RWPE2 (cell line): ENCODE results near the gene PGRMC2.
A peak's percentile ranks its signal among the peaks of the same experiment; 100 is the strongest.

Experiments
- ATAC-seq: fragments of 200-7000 bp; cut with Tn5 transposase; 3 replicates; pipeline ENCODE4 v1.9.1; 2021; ENCODE audit warnings: low read depth
- DNase-seq: peaks from one replicate; pipeline ENCODE4 v3.0.0-alpha.2; 2020; ENCODE audit warnings: low spot score
- H3K27ac ChIP-seq: fragments of 450-650 bp; 2 replicates; pipeline ENCODE4 v1.5.1; 2017; ENCODE audit warnings: mild to moderate bottlenecking; ENCODE audit not compliant: poor library complexity, severe bottlenecking
- H3K27me3 ChIP-seq: fragments of 250-450 bp; sonication (Bioruptor Pico); 2 replicates; pipeline ENCODE4 v1.5.1; 2021; ENCODE audit warnings: mild to moderate bottlenecking, moderate library complexity; ENCODE audit not compliant: insufficient read depth, poor library complexity, severe bottlenecking
- H3K36me3 ChIP-seq: fragments of 250-450 bp; sonication (Bioruptor Pico); 2 replicates; pipeline ENCODE4 v1.5.1; 2020; ENCODE audit warnings: low read depth, mild to moderate bottlenecking, moderate library complexity
- H3K4me1 ChIP-seq: fragments of 250-450 bp; sonication (Bioruptor Pico); 2 replicates; pipeline ENCODE4 v1.5.1; 2021; ENCODE audit warnings: mild to moderate bottlenecking, moderate library complexity; ENCODE audit not compliant: insufficient read depth, poor library complexity, severe bottlenecking
- H3K4me3 ChIP-seq: fragments of 250-450 bp; sonication (Bioruptor Pico); 2 replicates; pipeline ENCODE4 v1.5.1; 2021; ENCODE audit warnings: mild to moderate bottlenecking, moderate library complexity; ENCODE audit not compliant: severe bottlenecking
- H3K9me3 ChIP-seq: fragments of 250-450 bp; sonication (Bioruptor Pico); 2 replicates; pipeline ENCODE4 v1.5.1; 2021; ENCODE audit warnings: mild to moderate bottlenecking, moderate library complexity; ENCODE audit not compliant: severe bottlenecking
- CTCF ChIP-seq: fragments of 450-650 bp; IDR thresholded peaks from one replicate; pipeline ENCODE4 v1.5.1; 2017; ENCODE audit warnings: mild to moderate bottlenecking, moderate library complexity; ENCODE audit not compliant: poor library complexity, severe bottlenecking

Gene PGRMC2

GRCh38 chr4:128310266-128310697 is 22.7 kb upstream of the PGRMC2 start:
- DNase-seq (no peak), ATAC-seq (0 out of 3 replicates have a peak, but pooled peaks have one; percentile 31)
- H3K36me3 ChIP-seq = no peaks in the 10 kb centered on the region
- no peaks in the 10 kb centered on the region for H3K4me1 ChIP-seq
- H3K9me3 ChIP-seq = no peaks in the 10 kb centered on the region
- H3K27ac ChIP-seq = no peak overlapping the region
- no peak for TF ChIP-seq CTCF
- H3K27me3 ChIP-seq = no peaks in the 10 kb centered on the region
- no peak overlapping the region for H3K4me3 ChIP-seq

GRCh38 chr4:128309585-128309984 is 22.0 kb upstream of the PGRMC2 start:
- H3K27me3 ChIP-seq = no peaks in the 10 kb centered on the region
- no peak overlapping the region for H3K4me3 ChIP-seq
- ATAC-seq (no peak), DNase-seq (no peak)
- H3K27ac ChIP-seq = no peak overlapping the region
- no peak for TF ChIP-seq CTCF
- peaks cover 1% of the 10 kb centered on the region for H3K9me3 ChIP-seq
- H3K4me1 ChIP-seq = no peaks in the 10 kb centered on the region
- H3K36me3 ChIP-seq = no peaks in the 10 kb centered on the region

- Histone ChIP-seq H3K9me3 (peaks cover 1% of the 10 kb centered on the region), H3K27ac (no peak overlapping the region), H3K36me3 (no peaks in the 10 kb centered on the region), H3K27me3 (no peaks in the 10 kb centered on the region), H3K4me3 (no peak overlapping the region), H3K4me1 (no peaks in the 10 kb centered on the region)
- DNase-seq (no peak), ATAC-seq (no peak)
- no peak for TF ChIP-seq CTCF
Measured at GRCh38 chr4:128308986-128309385, 21.4 kb upstream of the PGRMC2 start.

- Histone ChIP-seq H3K9me3 (peaks cover 1% of the 10 kb centered on the region), H3K4me1 (no peaks in the 10 kb centered on the region), H3K36me3 (no peaks in the 10 kb centered on the region), H3K27ac (no peak overlapping the region), H3K27me3 (no peaks in the 10 kb centered on the region), H3K4me3 (no peak overlapping the region)
- DNase-seq (no peak), ATAC-seq (no peak)
- no peak for TF ChIP-seq CTCF
Measured at GRCh38 chr4:128307123-128307571, 19.5 kb upstream of the PGRMC2 start.

- no peak for TF ChIP-seq CTCF
- Histone ChIP-seq H3K27me3 (no peaks in the 10 kb centered on the region), H3K4me1 (no peaks in the 10 kb centered on the region), H3K9me3 (peaks cover 1% of the 10 kb centered on the region), H3K4me3 (no peak overlapping the region), H3K36me3 (no peaks in the 10 kb centered on the region), H3K27ac (no peak overlapping the region)
- ATAC-seq = no peak
- no peak for DNase-seq
Measured at GRCh38 chr4:128305942-128306341, 18.3 kb upstream of the PGRMC2 start.
